Activated naive CD8-positive, alpha-beta T cell treated with anti-CD3 and anti-CD28 coated beads, Interleukin-2, amount 10 ng/mL, durations not matched to agents 7 days and 5 days (primary cell): ENCODE data around the gene UPK3B. TPM values are rescaled to one million over a fixed set of nuclear protein-coding genes. Genes with fewer than 3 reads are reported as not detected.
"Not testable (repeated sequence)": the region's sequence is repeated elsewhere in the genome, so short reads cannot be mapped to it uniquely, and the experiment has no call there.

Experiments used
- ATAC-seq: fragments of 150-1000 bp; cut with Tn5 transposase; one replicate; pipeline ENCODE4 v1.10.0; 2021; ENCODE audit warnings: low read depth, moderate library complexity
- POLR2A ChIA-PET: fragments of 350-600 bp; sonication (Branson Sonifier 250); formaldehyde crosslinking; loops from one replicate; lab custom pipeline; 2021; ENCODE audit warnings: antibody characterized with exemption; lab: Charles Lee
- DNase-seq: peaks from one replicate; pipeline ENCODE4 v3.0.0; 2021
- H3K27ac Mint-ChIP-seq: one replicate; pipeline ENCODE4 v1.8.0; 2022; ENCODE audit warnings: mild to moderate bottlenecking, mixed read lengths
- H3K27me3 Mint-ChIP-seq: one replicate; pipeline ENCODE4 v1.8.0; 2022; ENCODE audit warnings: mild to moderate bottlenecking, moderate library complexity, mixed read lengths
- H3K36me3 Mint-ChIP-seq: one replicate; pipeline ENCODE4 v1.8.0; 2021; ENCODE audit warnings: mild to moderate bottlenecking, mixed read lengths
- H3K4me1 Mint-ChIP-seq: one replicate; pipeline ENCODE4 v1.8.0; 2021; ENCODE audit warnings: mixed read lengths
- H3K4me3 Mint-ChIP-seq: one replicate; pipeline ENCODE4 v1.8.0; 2022; ENCODE audit warnings: mild to moderate bottlenecking, moderate library complexity, mixed read lengths
- H3K9me3 Mint-ChIP-seq: one replicate; pipeline ENCODE4 v1.8.0; 2021; ENCODE audit warnings: mixed read lengths
- total RNA-seq, 2 experiments: library from RNA; stranded (reverse); gene quantifications; one replicate each; pipeline ENCODE4 v1.2.3, GENCODE V29; 2021

The UPK3B gene
- total RNA-seq, 2 experiments from 2014 or later, result 2.1 to 2.7 TPM

DNA sequence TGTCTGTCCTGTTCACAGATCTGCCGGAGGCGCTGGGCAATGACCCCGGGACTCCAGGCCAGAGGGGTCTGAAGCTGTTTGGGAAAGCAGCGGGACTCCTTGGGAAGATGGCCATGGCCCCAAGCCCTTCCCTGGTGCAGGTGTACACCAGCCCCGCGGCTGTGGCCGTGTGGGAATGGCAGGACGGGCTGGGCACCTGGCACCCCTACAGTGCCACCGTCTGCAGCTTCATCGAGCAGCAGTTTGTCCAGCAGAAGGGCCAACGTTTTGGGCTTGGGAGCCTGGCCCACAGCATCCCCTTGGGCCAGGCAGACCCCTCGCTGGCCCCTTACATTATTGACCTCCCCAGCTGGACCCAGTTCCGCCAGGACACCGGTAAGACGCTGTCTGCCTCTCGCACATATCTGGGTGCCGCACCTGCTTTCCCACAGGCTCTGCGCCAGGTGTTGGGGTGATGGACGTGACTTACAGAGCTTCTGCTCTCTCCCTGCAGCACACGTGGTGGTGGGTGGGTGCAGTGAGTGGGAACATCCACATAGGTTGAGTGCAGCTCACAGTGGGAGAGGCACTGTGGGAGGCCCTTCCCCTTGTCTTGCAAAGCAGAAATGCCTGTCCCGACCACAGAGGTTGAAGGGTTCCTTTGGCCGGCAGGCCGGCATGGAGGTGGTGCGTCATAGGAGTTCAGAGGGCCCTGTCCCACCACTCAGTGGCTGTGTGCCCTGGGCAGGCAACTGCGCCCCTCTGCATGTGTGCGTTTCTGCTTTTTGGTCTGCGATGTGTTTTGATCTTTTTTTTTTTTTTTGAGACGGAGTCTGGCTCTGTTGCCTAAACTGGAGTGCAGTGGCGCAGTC is 29.7 kb upstream of the UPK3B start:
- H3K27ac Mint-ChIP-seq, H3K27me3 Mint-ChIP-seq, DNase-seq, H3K9me3 Mint-ChIP-seq, H3K4me3 Mint-ChIP-seq, ATAC-seq, H3K4me1 Mint-ChIP-seq, H3K36me3 Mint-ChIP-seq, POLR2A ChIA-PET: not testable (repeated sequence)

GRCh38 chr7:76482660-76483059 is 27.7 kb upstream of the UPK3B start:
- ATAC-seq, POLR2A ChIA-PET, DNase-seq, H3K4me3 Mint-ChIP-seq, H3K27me3 Mint-ChIP-seq, H3K9me3 Mint-ChIP-seq, H3K36me3 Mint-ChIP-seq, H3K27ac Mint-ChIP-seq, H3K4me1 Mint-ChIP-seq: not testable (repeated sequence)

GRCh38 chr7:76483081-76483480 is 27.3 kb upstream of the UPK3B start:
- DNase-seq, ATAC-seq, H3K27ac Mint-ChIP-seq, H3K9me3 Mint-ChIP-seq, H3K4me3 Mint-ChIP-seq, POLR2A ChIA-PET, H3K27me3 Mint-ChIP-seq, H3K4me1 Mint-ChIP-seq, H3K36me3 Mint-ChIP-seq: not testable (repeated sequence)

- ATAC-seq, DNase-seq, H3K27ac Mint-ChIP-seq, H3K4me1 Mint-ChIP-seq, H3K36me3 Mint-ChIP-seq, H3K9me3 Mint-ChIP-seq, H3K4me3 Mint-ChIP-seq, H3K27me3 Mint-ChIP-seq, POLR2A ChIA-PET: not testable (repeated sequence)
These were observed 25.9 kb upstream of the UPK3B start for GRCh38 chr7:76484456-76484855.

GRCh38 chr7:76485822-76486610 is 24.3 kb upstream of the UPK3B start:
- H3K4me3 Mint-ChIP-seq, H3K9me3 Mint-ChIP-seq, DNase-seq, POLR2A ChIA-PET, H3K27ac Mint-ChIP-seq, H3K27me3 Mint-ChIP-seq, H3K4me1 Mint-ChIP-seq, H3K36me3 Mint-ChIP-seq: not testable (repeated sequence)
- peak; percentile 28 for ATAC-seq

DNA sequence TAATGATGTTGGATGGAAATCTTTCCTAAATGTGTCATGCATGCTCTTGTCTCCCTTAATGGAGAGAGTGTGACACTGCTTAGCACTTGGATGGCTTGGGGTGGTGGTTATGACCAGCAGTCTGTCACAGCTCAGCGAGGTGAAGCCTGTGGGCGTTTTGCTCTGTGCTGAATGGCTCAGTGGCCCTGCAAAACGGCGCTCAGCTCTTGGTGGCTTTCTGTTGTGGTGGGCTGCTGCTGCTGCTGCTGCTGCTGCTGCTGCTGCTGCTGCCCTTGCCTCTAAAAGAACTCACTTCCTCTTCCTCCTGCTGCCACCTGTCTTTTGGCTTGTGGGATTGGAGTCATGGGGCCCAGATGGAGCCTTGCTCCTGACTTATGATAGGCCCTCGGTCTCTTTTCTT is 23.7 kb upstream of the UPK3B start:
- peak; percentile 97 for ATAC-seq
- DNase-seq, POLR2A ChIA-PET, H3K27me3 Mint-ChIP-seq, H3K36me3 Mint-ChIP-seq, H3K9me3 Mint-ChIP-seq, H3K4me1 Mint-ChIP-seq: not testable (repeated sequence)
- peak overlapping the region; percentile 80 for H3K27ac Mint-ChIP-seq
- peak overlapping the region; percentile 50 for H3K4me3 Mint-ChIP-seq

- H3K4me3 Mint-ChIP-seq, POLR2A ChIA-PET, H3K27me3 Mint-ChIP-seq, H3K27ac Mint-ChIP-seq, H3K4me1 Mint-ChIP-seq, DNase-seq, ATAC-seq, H3K9me3 Mint-ChIP-seq, H3K36me3 Mint-ChIP-seq: not testable (repeated sequence)
These were observed 22.4 kb upstream of the UPK3B start for GRCh38 chr7:76487969-76488368.

GRCh38 chr7:76492139-76492538 is 18.2 kb upstream of the UPK3B start:
- POLR2A ChIA-PET, result not testable (repeated sequence)

GRCh38 chr7:76495717-76496116 is 14.6 kb upstream of the UPK3B start:
- H3K4me1 Mint-ChIP-seq, H3K4me3 Mint-ChIP-seq, H3K36me3 Mint-ChIP-seq, H3K27ac Mint-ChIP-seq, H3K27me3 Mint-ChIP-seq, H3K9me3 Mint-ChIP-seq, ATAC-seq, POLR2A ChIA-PET, DNase-seq: not testable (repeated sequence)

More at GRCh38 chr7:76492139-76492538, 18.2 kb upstream of the UPK3B start:
- H3K27ac Mint-ChIP-seq, H3K4me3 Mint-ChIP-seq, H3K36me3 Mint-ChIP-seq, H3K9me3 Mint-ChIP-seq, ATAC-seq, H3K27me3 Mint-ChIP-seq, H3K4me1 Mint-ChIP-seq, DNase-seq: not testable (repeated sequence)

GRCh38 chr7:76497918-76498582 is 12.3 kb upstream of the UPK3B start:
- POLR2A ChIA-PET, H3K4me1 Mint-ChIP-seq, H3K9me3 Mint-ChIP-seq, H3K4me3 Mint-ChIP-seq, ATAC-seq, H3K27me3 Mint-ChIP-seq, H3K36me3 Mint-ChIP-seq, H3K27ac Mint-ChIP-seq, DNase-seq: not testable (repeated sequence)

GRCh38 chr7:76498583-76499200 is 11.7 kb upstream of the UPK3B start:
- DNase-seq, H3K4me1 Mint-ChIP-seq, H3K27me3 Mint-ChIP-seq, ATAC-seq, H3K4me3 Mint-ChIP-seq, H3K27ac Mint-ChIP-seq, POLR2A ChIA-PET, H3K36me3 Mint-ChIP-seq, H3K9me3 Mint-ChIP-seq: not testable (repeated sequence)

GRCh38 chr7:76499201-76499923 is 11.0 kb upstream of the UPK3B start:
- DNase-seq, H3K36me3 Mint-ChIP-seq, H3K9me3 Mint-ChIP-seq, H3K27me3 Mint-ChIP-seq, H3K27ac Mint-ChIP-seq, H3K4me3 Mint-ChIP-seq, POLR2A ChIA-PET, H3K4me1 Mint-ChIP-seq: not testable (repeated sequence)
- peak; percentile 45 for ATAC-seq

DNA sequence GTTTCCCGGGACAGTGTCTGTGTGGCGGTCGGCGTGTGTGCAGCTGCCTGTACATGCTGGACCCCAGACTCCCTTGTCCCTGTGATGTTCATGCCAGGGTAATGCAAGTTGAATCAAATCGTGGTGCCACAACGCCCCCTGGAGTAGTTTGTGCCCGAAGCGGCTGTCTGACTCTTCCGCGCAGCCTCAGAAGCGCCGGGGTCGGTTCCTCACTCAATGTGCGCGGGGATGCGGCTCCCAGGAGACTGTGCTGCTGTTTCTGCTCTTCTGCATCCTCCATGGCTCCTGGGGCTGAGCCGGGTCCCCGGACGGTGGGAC is 10.5 kb upstream of the UPK3B start:
- DNase-seq, H3K4me3 Mint-ChIP-seq, H3K36me3 Mint-ChIP-seq, POLR2A ChIA-PET, H3K9me3 Mint-ChIP-seq, H3K27ac Mint-ChIP-seq, H3K27me3 Mint-ChIP-seq, H3K4me1 Mint-ChIP-seq: not testable (repeated sequence)
- ATAC-seq, result peak; percentile 65
